ENCODE results near the gene CWC22. TPM values are rescaled to one million over a fixed set of nuclear protein-coding genes. Genes with fewer than 3 reads are reported as not detected.

CWC22 gene
- total RNA-seq, 4 donors from 2014 or later = 23.3 to 28.3 (median 25.5) TPM

GRCh38 chr2:179927041-179927440 lies 80.1 kb downstream of the CWC22 start:
- Histone ChIP-seq H3K9me3 (peaks cover 0 to 18% (median 0%) of the 10 kb centered on the region in 3 donors), H3K27me3 (no peaks in the 10 kb centered on the region), H3K36me3 (peaks cover 0 to 4% of the 10 kb centered on the region in 2 donors), H3K4me1 (peaks cover 0 to 2% (median 0%) of the 10 kb centered on the region in 3 donors), H3K27ac (no peak overlapping the region), H3K4me3 (no peak overlapping the region)
- ATAC-seq = no peak
- 85 to 100% methylated on average over 1 of the region's 1 CpG for WGBS, 2 donors (ENCODE audit: low coverage in 1 of 2)
- no peak for TF ChIP-seq POLR2A (IDR thresholded peaks at IDR 0.05)

DNA sequence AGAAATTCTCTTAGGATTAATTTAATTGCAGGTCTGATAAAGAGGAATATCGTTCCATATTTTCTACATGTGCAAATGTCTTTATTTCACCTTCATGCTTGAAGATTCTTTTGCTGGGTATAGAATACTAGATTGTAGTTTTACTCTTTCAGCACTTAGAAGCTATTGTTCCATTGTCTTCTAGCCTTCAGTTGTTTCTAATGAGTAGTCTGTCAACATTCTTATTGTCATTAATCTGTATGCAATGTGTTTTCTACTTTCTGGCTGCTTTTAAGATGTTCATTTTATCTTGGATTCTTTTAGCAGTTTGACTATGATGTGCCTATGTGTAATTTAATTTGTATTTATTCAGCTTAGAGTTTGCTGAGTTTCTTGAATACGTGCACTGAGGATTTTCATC lies 81.4 kb downstream of the CWC22 start:
- Histone ChIP-seq H3K27me3 (no peaks in the 10 kb centered on the region), H3K36me3 (peaks cover 0 to 4% of the 10 kb centered on the region in 2 donors), H3K4me3 (no peak overlapping the region), H3K27ac (no peak overlapping the region), H3K4me1 (no peaks in the 10 kb centered on the region), H3K9me3 (peaks cover 0 to 18% (median 0%) of the 10 kb centered on the region in 3 donors)
- WGBS, 2 donors (ENCODE audit: low coverage in 1 of 2) = 45 to 94% methylated on average over 2 of the region's 2 CpGs
- TF ChIP-seq, protein P1, sequence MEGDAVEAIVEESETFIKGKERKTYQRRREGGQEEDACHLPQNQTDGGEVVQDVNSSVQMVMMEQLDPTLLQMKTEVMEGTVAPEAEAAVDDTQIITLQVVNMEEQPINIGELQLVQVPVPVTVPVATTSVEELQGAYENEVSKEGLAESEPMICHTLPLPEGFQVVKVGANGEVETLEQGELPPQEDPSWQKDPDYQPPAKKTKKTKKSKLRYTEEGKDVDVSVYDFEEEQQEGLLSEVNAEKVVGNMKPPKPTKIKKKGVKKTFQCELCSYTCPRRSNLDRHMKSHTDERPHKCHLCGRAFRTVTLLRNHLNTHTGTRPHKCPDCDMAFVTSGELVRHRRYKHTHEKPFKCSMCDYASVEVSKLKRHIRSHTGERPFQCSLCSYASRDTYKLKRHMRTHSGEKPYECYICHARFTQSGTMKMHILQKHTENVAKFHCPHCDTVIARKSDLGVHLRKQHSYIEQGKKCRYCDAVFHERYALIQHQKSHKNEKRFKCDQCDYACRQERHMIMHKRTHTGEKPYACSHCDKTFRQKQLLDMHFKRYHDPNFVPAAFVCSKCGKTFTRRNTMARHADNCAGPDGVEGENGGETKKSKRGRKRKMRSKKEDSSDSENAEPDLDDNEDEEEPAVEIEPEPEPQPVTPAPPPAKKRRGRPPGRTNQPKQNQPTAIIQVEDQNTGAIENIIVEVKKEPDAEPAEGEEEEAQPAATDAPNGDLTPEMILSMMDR (IDR thresholded peaks at IDR 0.05) = no peak
- TF ChIP-seq POLR2A (IDR thresholded peaks at IDR 0.05) (no peak), EP300 (IDR thresholded peaks at IDR 0.05) (no peak), POLR2AphosphoS5 (IDR thresholded peaks at IDR 0.05) (no peak)
- no peak for ATAC-seq

- Histone ChIP-seq H3K27ac (no peak overlapping the region), H3K4me1 (no peaks in the 10 kb centered on the region), H3K27me3 (no peaks in the 10 kb centered on the region), H3K36me3 (no peaks in the 10 kb centered on the region), H3K4me3 (no peak overlapping the region), H3K9me3 (no peaks in the 10 kb centered on the region)
- no peak for ATAC-seq
- TF ChIP-seq POLR2AphosphoS5 (IDR thresholded peaks at IDR 0.05) (no peak), POLR2A (IDR thresholded peaks at IDR 0.05) (no peak), EP300 (IDR thresholded peaks at IDR 0.05) (no peak)
- TF ChIP-seq, protein P1 (IDR thresholded peaks at IDR 0.05) = no peak
Measured at GRCh38 chr2:179917272-179917671, 89.8 kb downstream of the CWC22 start.

- no peaks in the 10 kb centered on the region for H3K27me3 ChIP-seq
- 38 to 60% methylated on average over 1 of the region's 1 CpG for WGBS, 2 donors (ENCODE audit: low coverage in 1 of 2)
- no peaks in the 10 kb centered on the region for H3K36me3 ChIP-seq
- ATAC-seq = no peak
- H3K4me3 ChIP-seq = no peak overlapping the region
- H3K9me3 ChIP-seq = no peaks in the 10 kb centered on the region
- H3K27ac ChIP-seq = no peak overlapping the region
- no peak for TF ChIP-seq POLR2A (IDR thresholded peaks at IDR 0.05)
- TF ChIP-seq, protein P1 (IDR thresholded peaks at IDR 0.05) = no peak
- TF ChIP-seq EP300 (IDR thresholded peaks at IDR 0.05) = no peak
- TF ChIP-seq POLR2AphosphoS5 (IDR thresholded peaks at IDR 0.05) = no peak
- no peaks in the 10 kb centered on the region for H3K4me1 ChIP-seq
Measured at GRCh38 chr2:179915395-179915992, 91.6 kb downstream of the CWC22 start.

- WGBS, 2 donors (ENCODE audit: low coverage in 1 of 2) = 78 to 82% methylated on average over 3 to 4 of the region's 4 CpGs
- Histone ChIP-seq H3K4me3 (no peak overlapping the region), H3K27me3 (no peaks in the 10 kb centered on the region), H3K9me3 (no peaks in the 10 kb centered on the region), H3K27ac (no peak overlapping the region), H3K4me1 (no peaks in the 10 kb centered on the region), H3K36me3 (no peaks in the 10 kb centered on the region)
- TF ChIP-seq EP300 (IDR thresholded peaks at IDR 0.05) (no peak), POLR2A (IDR thresholded peaks at IDR 0.05) (no peak), POLR2AphosphoS5 (IDR thresholded peaks at IDR 0.05) (no peak)
- TF ChIP-seq, protein P1 (IDR thresholded peaks at IDR 0.05) = no peak
- ATAC-seq = no peak
Measured at GRCh38 chr2:179913809-179914208, 93.3 kb downstream of the CWC22 start.

All from gastroesophageal sphincter (tissue), 4 donors.